GM19372 (cell line): ENCODE results near the gene CENPS.

ENCODE experiments used
- ATAC-seq: cut with Tn5 transposase; IDR thresholded peaks from one replicate; pipeline ENCODE4 v1.9.1; 2021; ENCODE audit warnings: mild to moderate bottlenecking, low read depth, moderate library complexity; ENCODE audit not compliant: unreplicated experiment

The CENPS gene

DNA sequence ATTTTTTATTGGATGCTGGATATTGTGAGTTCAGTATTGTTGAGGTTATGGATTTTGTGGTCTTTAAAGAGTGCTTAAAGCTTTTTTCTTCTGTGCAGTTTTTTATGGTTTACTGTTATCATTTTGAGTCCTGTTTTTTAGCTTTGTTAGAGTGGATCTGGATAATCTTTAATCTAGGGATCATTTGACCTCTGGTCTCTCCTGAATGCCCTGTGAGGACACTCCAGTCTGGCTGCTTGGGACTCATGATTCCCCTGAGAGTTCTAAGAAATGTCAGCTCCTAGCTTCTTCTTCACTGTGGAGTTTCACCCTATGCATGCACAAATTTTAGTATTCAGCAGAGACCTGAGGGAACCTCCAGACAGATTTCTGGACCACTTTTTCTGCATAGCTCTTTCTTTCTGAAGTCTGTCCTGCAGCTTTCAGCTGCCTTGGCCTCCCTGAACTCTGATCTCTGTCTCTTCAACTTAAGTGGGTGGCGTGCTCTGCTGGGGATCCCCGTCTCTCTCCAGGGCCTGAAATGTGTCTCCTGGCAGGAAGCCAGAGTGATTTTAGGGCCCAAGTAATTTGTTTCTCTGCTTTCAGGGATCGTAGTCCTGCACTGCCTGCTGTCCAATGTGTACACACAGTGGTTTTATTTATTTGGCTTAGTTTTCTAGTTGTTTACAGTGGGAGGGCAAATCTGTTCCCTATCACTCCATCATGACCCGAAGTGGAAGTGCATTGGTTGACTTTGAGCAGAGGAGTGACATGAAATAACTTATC, 59.2 kb downstream of the CENPS start:
- no peak for ATAC-seq

DNA sequence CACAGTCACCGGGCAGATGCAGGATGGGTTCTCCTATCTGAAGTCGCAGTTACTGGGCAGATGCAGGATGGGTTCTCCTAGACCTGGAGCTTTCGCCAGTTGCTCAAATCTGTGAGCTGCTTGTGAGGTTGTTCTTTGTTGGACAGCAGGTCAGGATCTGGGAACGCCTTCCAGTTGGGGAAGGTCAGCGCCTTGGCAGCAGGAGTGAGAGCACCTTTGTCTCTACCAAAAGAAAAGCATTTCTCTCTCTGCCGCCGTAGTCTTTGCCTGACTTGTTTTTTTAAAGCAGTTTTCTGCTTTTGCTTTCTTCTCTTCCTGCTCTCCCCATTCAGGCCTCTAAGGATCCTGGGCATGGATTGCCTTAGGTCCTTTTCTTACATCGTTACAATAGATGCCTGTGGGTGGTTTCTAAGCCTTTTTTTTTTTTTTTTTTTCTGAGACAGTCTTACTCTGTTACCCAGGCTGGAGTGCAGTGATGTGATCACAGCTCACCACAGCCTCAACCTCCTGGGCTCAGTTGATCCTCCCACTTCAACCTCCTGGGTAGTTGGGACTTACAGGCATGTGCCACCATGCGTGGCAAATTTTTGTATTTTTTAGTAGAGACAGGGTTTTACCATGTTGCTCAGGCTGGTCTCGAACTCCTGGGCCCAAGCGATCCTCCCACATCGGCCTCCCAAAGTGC, 60.2 kb downstream of the CENPS start:
- ATAC-seq = no peak
